ENCODE data around the gene S100A7A.

DNA sequence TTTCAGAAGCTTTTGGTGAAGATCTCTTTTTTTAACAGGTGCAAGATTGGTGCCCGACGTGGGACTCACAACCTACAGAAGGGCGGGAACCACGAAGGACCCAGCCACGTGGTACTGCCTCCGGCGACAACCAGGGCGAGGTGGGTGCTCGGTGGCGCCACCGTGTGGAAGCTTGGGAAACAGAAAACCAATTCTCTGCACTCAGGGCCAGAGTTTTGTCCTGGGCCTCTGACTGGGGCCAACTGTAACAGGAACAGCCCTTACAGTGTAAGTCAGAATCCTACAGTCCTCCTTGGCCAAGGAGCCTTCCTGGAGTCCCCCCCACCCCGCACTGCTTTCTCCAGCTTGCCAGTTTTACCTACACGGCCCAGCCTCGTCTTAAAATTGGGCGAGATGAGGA lies 11.6 kb upstream of the S100A7A start:
- TF ChIP-seq, protein P1, sequence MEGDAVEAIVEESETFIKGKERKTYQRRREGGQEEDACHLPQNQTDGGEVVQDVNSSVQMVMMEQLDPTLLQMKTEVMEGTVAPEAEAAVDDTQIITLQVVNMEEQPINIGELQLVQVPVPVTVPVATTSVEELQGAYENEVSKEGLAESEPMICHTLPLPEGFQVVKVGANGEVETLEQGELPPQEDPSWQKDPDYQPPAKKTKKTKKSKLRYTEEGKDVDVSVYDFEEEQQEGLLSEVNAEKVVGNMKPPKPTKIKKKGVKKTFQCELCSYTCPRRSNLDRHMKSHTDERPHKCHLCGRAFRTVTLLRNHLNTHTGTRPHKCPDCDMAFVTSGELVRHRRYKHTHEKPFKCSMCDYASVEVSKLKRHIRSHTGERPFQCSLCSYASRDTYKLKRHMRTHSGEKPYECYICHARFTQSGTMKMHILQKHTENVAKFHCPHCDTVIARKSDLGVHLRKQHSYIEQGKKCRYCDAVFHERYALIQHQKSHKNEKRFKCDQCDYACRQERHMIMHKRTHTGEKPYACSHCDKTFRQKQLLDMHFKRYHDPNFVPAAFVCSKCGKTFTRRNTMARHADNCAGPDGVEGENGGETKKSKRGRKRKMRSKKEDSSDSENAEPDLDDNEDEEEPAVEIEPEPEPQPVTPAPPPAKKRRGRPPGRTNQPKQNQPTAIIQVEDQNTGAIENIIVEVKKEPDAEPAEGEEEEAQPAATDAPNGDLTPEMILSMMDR (IDR thresholded peaks at IDR 0.05 in 8 of 11, conservative IDR thresholded peaks at IDR 0.05 in 3 of 11) = peak; percentile 23 to 82 (median 59)
- TF ChIP-seq POLR2A (IDR thresholded peaks at IDR 0.05) = no peak
